ENCODE measurements around the gene CCDC190.

GRCh38 chr1:162876751-162877150 is 15.8 kb upstream of the CCDC190 start:
- TF ChIP-seq POLR2A (IDR thresholded peaks at IDR 0.05) (no peak), CTCF (IDR thresholded peaks at IDR 0.05) (no peak), POLR2AphosphoS5 (IDR thresholded peaks at IDR 0.05) (no peak)

All from stomach (tissue), 4 donors.